Measurements from ENCODE around the gene SEC31B.

GRCh38 chr10:100505164-100505563, 14.5 kb downstream of the SEC31B start:
- no peak for TF ChIP-seq POLR2A (IDR thresholded peaks at IDR 0.05)
- no peak for TF ChIP-seq CTCF (IDR thresholded peaks at IDR 0.05)
